ENCODE results near the gene KRTAP2-3. TPM values are rescaled to one million over a fixed set of nuclear protein-coding genes. Genes with fewer than 3 reads are reported as not detected.

Gene KRTAP2-3
- not detected in 5 replicates for total RNA-seq (2022; extraction: Qiagen RNA extraction; ENCODE audit: low read depth)

GRCh38 chr17:41060052-41060604 is at the start of gene KRTAP2-3:
Gene KRTAP2-3 (minus strand): TSS chr17:41060114. CDS start chr17:41060050, 64 bp downstream.

GRCh38 chr17:41105347-41105746 is 45.4 kb upstream of the KRTAP2-3 start, which contains the start of gene KRTAP4-9:
Gene KRTAP4-9 (plus strand): TSS chr17:41105389. CDS start chr17:41105389, 0 bp downstream.

GRCh38 chr17:41101586-41102259 is 41.8 kb upstream of the KRTAP2-3 start, which contains the start of gene KRTAP4-16:
Gene KRTAP4-16 (minus strand): TSS chr17:41102209. CDS start chr17:41102209, 0 bp downstream.

GRCh38 chr17:41098042-41098441 is 38.1 kb upstream of the KRTAP2-3 start, which contains the start of gene KRTAP4-8:
Gene KRTAP4-8 (minus strand): TSS chr17:41098142. CDS start chr17:41098084, 58 bp downstream.

GRCh38 chr17:41084100-41084856 is 24.4 kb upstream of the KRTAP2-3 start, which contains the start of gene KRTAP4-7:
Gene KRTAP4-7 (plus strand): TSS chr17:41084150. CDS start chr17:41084207, 57 bp downstream.

GRCh38 chr17:41065829-41066624 is 6.1 kb upstream of the KRTAP2-3 start, which contains the start of gene KRTAP2-4:
Gene KRTAP2-4 (minus strand): TSS chr17:41065879. CDS start chr17:41065845, 34 bp downstream.

GRCh38 chr17:41055130-41055529 is 4.8 kb downstream of the KRTAP2-3 start, which contains the start of gene KRTAP2-2:
Gene KRTAP2-2 (minus strand): TSS chr17:41055230. CDS start chr17:41055211, 19 bp downstream.

GRCh38 chr17:41046735-41047465 is 13.0 kb downstream of the KRTAP2-3 start, which contains the start of gene KRTAP2-1:
Gene KRTAP2-1 (minus strand): TSS chr17:41047316. CDS start chr17:41047267, 49 bp downstream.

GRCh38 chr17:41040783-41041571 is 18.9 kb downstream of the KRTAP2-3 start, which contains the start of gene KRTAP1-1:
Gene KRTAP1-1 (minus strand): TSS chr17:41041450. CDS start chr17:41041397, 53 bp downstream.

GRCh38 chr17:41034346-41034935 is 25.5 kb downstream of the KRTAP2-3 start, which contains the start of gene KRTAP1-3:
Gene KRTAP1-3 (minus strand): TSS chr17:41034874. CDS start chr17:41034821, 53 bp downstream.

GRCh38 chr17:41029633-41030245 is 30.2 kb downstream of the KRTAP2-3 start, which contains the start of gene KRTAP1-4:
Gene KRTAP1-4 (minus strand): TSS chr17:41030195. CDS start chr17:41030078, 117 bp downstream.

GRCh38 chr17:41026715-41027471 is 33.0 kb downstream of the KRTAP2-3 start, which contains the start of gene KRTAP1-5:
Gene KRTAP1-5 (minus strand): TSS chr17:41027208. CDS start chr17:41027155, 53 bp downstream.

Other genes with a start within 250 kb of the KRTAP2-3 start
- gene KRT10, start 237.5 kb downstream of the KRTAP2-3 start, total RNA-seq (2022; extraction: Qiagen RNA extraction; ENCODE audit: low read depth), result 99.6 to 118 TPM (median 105 TPM) in 5 replicates
- gene KRT12, start 192.9 kb downstream of the KRTAP2-3 start, total RNA-seq (2022; extraction: Qiagen RNA extraction; ENCODE audit: low read depth), result not detected in 5 replicates
- 0.18 to 0.61 TPM (median 0.31 TPM) in 5 replicates for gene KRT20, start 174.9 kb downstream of the KRTAP2-3 start, total RNA-seq (2022; extraction: Qiagen RNA extraction; ENCODE audit: low read depth)
- gene KRT23, start 122.5 kb downstream of the KRTAP2-3 start, total RNA-seq (2022; extraction: Qiagen RNA extraction; ENCODE audit: low read depth), result 0.08 to 0.31 TPM (median 0.18 TPM) in 3 of 5 replicates, not detected in the others
- gene KRT39, start 93.2 kb downstream of the KRTAP2-3 start, total RNA-seq (2022; extraction: Qiagen RNA extraction; ENCODE audit: low read depth), result not detected in 5 replicates
- not detected in 5 replicates for gene KRT40, start 75.8 kb downstream of the KRTAP2-3 start, total RNA-seq (2022; extraction: Qiagen RNA extraction; ENCODE audit: low read depth)
- gene KRTAP3-3, start 66.0 kb downstream of the KRTAP2-3 start, total RNA-seq (2022; extraction: Qiagen RNA extraction; ENCODE audit: low read depth), result not detected in 5 replicates
- gene KRTAP3-2, start 60.2 kb downstream of the KRTAP2-3 start, total RNA-seq (2022; extraction: Qiagen RNA extraction; ENCODE audit: low read depth), result not detected in 5 replicates
- not detected in 5 replicates for gene KRTAP3-1, start 51.0 kb downstream of the KRTAP2-3 start, total RNA-seq (2022; extraction: Qiagen RNA extraction; ENCODE audit: low read depth)
- not detected in 5 replicates for gene KRTAP1-5, start 32.9 kb downstream of the KRTAP2-3 start, total RNA-seq (2022; extraction: Qiagen RNA extraction; ENCODE audit: low read depth)
- not detected in 5 replicates for gene KRTAP1-4, start 29.9 kb downstream of the KRTAP2-3 start, total RNA-seq (2022; extraction: Qiagen RNA extraction; ENCODE audit: low read depth)
- not detected in 5 replicates for gene KRTAP1-3, start 25.2 kb downstream of the KRTAP2-3 start, total RNA-seq (2022; extraction: Qiagen RNA extraction; ENCODE audit: low read depth)
- gene KRTAP1-1, start 18.7 kb downstream of the KRTAP2-3 start, total RNA-seq (2022; extraction: Qiagen RNA extraction; ENCODE audit: low read depth), result not detected in 5 replicates
- not detected in 5 replicates for gene KRTAP2-1, start 12.8 kb downstream of the KRTAP2-3 start, total RNA-seq (2022; extraction: Qiagen RNA extraction; ENCODE audit: low read depth)
- gene KRTAP2-2, start 4.9 kb downstream of the KRTAP2-3 start, total RNA-seq (2022; extraction: Qiagen RNA extraction; ENCODE audit: low read depth), result not detected in 5 replicates
- not detected in 5 replicates for gene KRTAP2-4, start 5.8 kb upstream of the KRTAP2-3 start, total RNA-seq (2022; extraction: Qiagen RNA extraction; ENCODE audit: low read depth)
- gene KRTAP4-7, start 24.0 kb upstream of the KRTAP2-3 start, total RNA-seq (2022; extraction: Qiagen RNA extraction; ENCODE audit: low read depth), result not detected in 5 replicates
- gene KRTAP4-8, start 38.0 kb upstream of the KRTAP2-3 start, total RNA-seq (2022; extraction: Qiagen RNA extraction; ENCODE audit: low read depth), result not detected in 5 replicates
- gene KRTAP4-16, start 42.1 kb upstream of the KRTAP2-3 start, total RNA-seq (2022; extraction: Qiagen RNA extraction; ENCODE audit: low read depth), result not detected in 5 replicates
- gene KRTAP4-9, start 45.3 kb upstream of the KRTAP2-3 start, total RNA-seq (2022; extraction: Qiagen RNA extraction; ENCODE audit: low read depth), result not detected in 5 replicates
- gene KRTAP4-11, start 58.3 kb upstream of the KRTAP2-3 start, total RNA-seq (2022; extraction: Qiagen RNA extraction; ENCODE audit: low read depth), result not detected in 5 replicates
- not detected in 5 replicates for gene KRTAP4-12, start 64.1 kb upstream of the KRTAP2-3 start, total RNA-seq (2022; extraction: Qiagen RNA extraction; ENCODE audit: low read depth)
- not detected in 5 replicates for gene KRTAP4-6, start 80.4 kb upstream of the KRTAP2-3 start, total RNA-seq (2022; extraction: Qiagen RNA extraction; ENCODE audit: low read depth)
- not detected in 5 replicates for gene KRTAP4-5, start 89.7 kb upstream of the KRTAP2-3 start, total RNA-seq (2022; extraction: Qiagen RNA extraction; ENCODE audit: low read depth)
- not detected in 5 replicates for gene KRTAP4-4, start 100.6 kb upstream of the KRTAP2-3 start, total RNA-seq (2022; extraction: Qiagen RNA extraction; ENCODE audit: low read depth)
- not detected in 5 replicates for gene KRTAP4-3, start 108.1 kb upstream of the KRTAP2-3 start, total RNA-seq (2022; extraction: Qiagen RNA extraction; ENCODE audit: low read depth)
- not detected in 5 replicates for gene KRTAP4-2, start 118.1 kb upstream of the KRTAP2-3 start, total RNA-seq (2022; extraction: Qiagen RNA extraction; ENCODE audit: low read depth)
- gene KRTAP4-1, start 124.8 kb upstream of the KRTAP2-3 start, total RNA-seq (2022; extraction: Qiagen RNA extraction; ENCODE audit: low read depth), result 0.32 TPM in 1 of 5 replicates, not detected in the others
- not detected in 5 replicates for gene KRTAP9-1, start 129.8 kb upstream of the KRTAP2-3 start, total RNA-seq (2022; extraction: Qiagen RNA extraction; ENCODE audit: low read depth)
- gene KRTAP9-2, start 166.5 kb upstream of the KRTAP2-3 start, total RNA-seq (2022; extraction: Qiagen RNA extraction; ENCODE audit: low read depth), result not detected in 5 replicates
- gene KRTAP9-3, start 172.3 kb upstream of the KRTAP2-3 start, total RNA-seq (2022; extraction: Qiagen RNA extraction; ENCODE audit: low read depth), result not detected in 5 replicates
- not detected in 5 replicates for gene KRTAP9-8, start 177.9 kb upstream of the KRTAP2-3 start, total RNA-seq (2022; extraction: Qiagen RNA extraction; ENCODE audit: low read depth)
- gene KRTAP9-4, start 189.6 kb upstream of the KRTAP2-3 start, total RNA-seq (2022; extraction: Qiagen RNA extraction; ENCODE audit: low read depth), result not detected in 5 replicates
- not detected in 5 replicates for gene KRTAP9-9, start 195.3 kb upstream of the KRTAP2-3 start, total RNA-seq (2022; extraction: Qiagen RNA extraction; ENCODE audit: low read depth)
- gene KRTAP9-6, start 205.3 kb upstream of the KRTAP2-3 start, total RNA-seq (2022; extraction: Qiagen RNA extraction; ENCODE audit: low read depth), result not detected in 5 replicates
- not detected in 5 replicates for gene KRTAP9-7, start 215.6 kb upstream of the KRTAP2-3 start, total RNA-seq (2022; extraction: Qiagen RNA extraction; ENCODE audit: low read depth)
- gene KRTAP29-1, start 242.7 kb upstream of the KRTAP2-3 start, total RNA-seq (2022; extraction: Qiagen RNA extraction; ENCODE audit: low read depth), result not detected in 5 replicates
- not detected in 5 replicates for gene KRTAP16-1, start 249.2 kb upstream of the KRTAP2-3 start, total RNA-seq (2022; extraction: Qiagen RNA extraction; ENCODE audit: low read depth)